ENCODE measurements around the gene TUBB4A.

- no peak for TF ChIP-seq GATA3 (IDR thresholded peaks at IDR 0.05; ENCODE audit: low read depth, low read length)
- TF ChIP-seq GATA2 (IDR thresholded peaks at IDR 0.05; ENCODE audit: low read depth, low read length) = no peak
Observed at GRCh38 chr19:6470173-6470572, 31.9 kb downstream of the TUBB4A start.
